NB4 (cell line): ENCODE results near the gene A4GALT.

Experiments used
- CTCF ChIP-seq: IDR thresholded peaks from one replicate; pipeline ENCODE4 v1.5.1; 2012; ENCODE audit warnings: low read depth, low read length
- MAX ChIP-seq: IDR thresholded peaks from 2 replicates; pipeline ENCODE4 v1.6.1; 2011; ENCODE audit warnings: low read depth, low read length
- POLR2A ChIP-seq: IDR thresholded peaks from 2 replicates; pipeline ENCODE4 v1.6.1; 2011; ENCODE audit warnings: mild to moderate bottlenecking; ENCODE audit not compliant: insufficient read length; ENCODE audit errors: extremely low read depth

- TF ChIP-seq MAX = no peak
- TF ChIP-seq CTCF = no peak
- no peak for TF ChIP-seq POLR2A
Measured at GRCh38 chr22:42656578-42656977, 64.1 kb downstream of the A4GALT start.
